ENCODE measurements around the gene STEAP1. TPM values are rescaled to one million over a fixed set of nuclear protein-coding genes. Genes with fewer than 3 reads are reported as not detected.
A peak's percentile ranks its signal among the peaks of the same experiment; 100 is the strongest.
"Not testable (repeated sequence)": the region's sequence is repeated elsewhere in the genome, so short reads cannot be mapped to it uniquely, and the experiment has no call there.

The STEAP1 gene
- total RNA-seq: 10 to 100 TPM; 19.2 to 22.0 TPM

DNA sequence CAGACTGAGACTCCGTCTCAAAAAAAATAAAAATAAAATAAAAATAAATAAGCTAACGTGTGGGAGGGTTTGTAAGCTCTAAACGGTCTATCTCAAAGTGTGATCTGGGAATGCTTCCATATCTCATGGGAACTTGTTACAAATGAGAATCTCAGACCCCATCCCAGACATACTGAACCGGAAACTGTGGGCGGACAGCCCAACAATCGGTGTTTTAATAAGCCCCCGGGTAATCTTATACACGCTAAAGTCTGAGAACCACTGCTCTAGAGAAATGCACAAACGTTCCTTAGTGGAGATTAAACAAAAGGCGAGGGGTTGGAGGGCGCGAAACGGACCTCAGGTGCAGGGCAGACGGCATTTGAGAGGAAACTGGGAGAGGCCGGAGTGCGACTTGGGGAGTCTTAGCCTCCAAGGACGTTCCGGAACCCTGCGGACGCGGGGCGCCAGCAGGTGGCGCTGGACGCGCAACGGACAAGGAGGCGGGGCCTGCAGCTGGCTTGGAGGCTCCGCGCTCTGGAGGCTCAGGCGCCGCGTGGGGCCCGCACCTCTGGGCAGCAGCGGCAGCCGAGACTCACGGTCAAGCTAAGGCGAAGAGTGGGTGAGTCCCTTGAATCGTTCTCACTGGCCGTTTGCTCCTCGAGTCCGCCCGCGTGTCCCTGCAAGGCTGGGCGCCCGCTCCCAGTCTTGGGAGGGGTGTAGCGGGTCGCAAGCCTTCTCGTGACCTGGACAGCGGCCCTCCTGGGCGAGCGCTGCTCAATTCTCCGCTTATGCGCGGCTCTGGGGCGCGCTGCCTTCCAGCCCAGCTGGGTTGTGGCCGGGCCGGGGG is at the start of gene STEAP1:
Gene STEAP1, plus strand, starts transcription at position 527 of the 829 bp plus-strand sequence. CDS start 5,320 bp downstream, outside the sequence.
- H3K9me3 ChIP-seq, H3K27me3 ChIP-seq, H3K4me1 ChIP-seq, H3K36me3 ChIP-seq: not testable (repeated sequence)
- peak within 1 kb of the TSS; percentile 43 for H3K27ac ChIP-seq
- peak within 1 kb of the TSS; percentile 44 for H3K4me3 ChIP-seq
- H3K9ac ChIP-seq (ENCODE audit: low read depth in 2 of 2, low read length in 2 of 2): peak within 1 kb of the TSS; percentile 40 to 62
- intact Hi-C loops (cut with DNase I): loop anchor here (5.0 kb wide), 1 partner anchor 118 kb away; no protein-coding TSS in a partner anchor
- TF ChIP-seq, protein P1, sequence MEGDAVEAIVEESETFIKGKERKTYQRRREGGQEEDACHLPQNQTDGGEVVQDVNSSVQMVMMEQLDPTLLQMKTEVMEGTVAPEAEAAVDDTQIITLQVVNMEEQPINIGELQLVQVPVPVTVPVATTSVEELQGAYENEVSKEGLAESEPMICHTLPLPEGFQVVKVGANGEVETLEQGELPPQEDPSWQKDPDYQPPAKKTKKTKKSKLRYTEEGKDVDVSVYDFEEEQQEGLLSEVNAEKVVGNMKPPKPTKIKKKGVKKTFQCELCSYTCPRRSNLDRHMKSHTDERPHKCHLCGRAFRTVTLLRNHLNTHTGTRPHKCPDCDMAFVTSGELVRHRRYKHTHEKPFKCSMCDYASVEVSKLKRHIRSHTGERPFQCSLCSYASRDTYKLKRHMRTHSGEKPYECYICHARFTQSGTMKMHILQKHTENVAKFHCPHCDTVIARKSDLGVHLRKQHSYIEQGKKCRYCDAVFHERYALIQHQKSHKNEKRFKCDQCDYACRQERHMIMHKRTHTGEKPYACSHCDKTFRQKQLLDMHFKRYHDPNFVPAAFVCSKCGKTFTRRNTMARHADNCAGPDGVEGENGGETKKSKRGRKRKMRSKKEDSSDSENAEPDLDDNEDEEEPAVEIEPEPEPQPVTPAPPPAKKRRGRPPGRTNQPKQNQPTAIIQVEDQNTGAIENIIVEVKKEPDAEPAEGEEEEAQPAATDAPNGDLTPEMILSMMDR (IDR thresholded peaks at IDR 0.05): peak; percentile 87
- DNase-seq: peak; percentile 97

DNA sequence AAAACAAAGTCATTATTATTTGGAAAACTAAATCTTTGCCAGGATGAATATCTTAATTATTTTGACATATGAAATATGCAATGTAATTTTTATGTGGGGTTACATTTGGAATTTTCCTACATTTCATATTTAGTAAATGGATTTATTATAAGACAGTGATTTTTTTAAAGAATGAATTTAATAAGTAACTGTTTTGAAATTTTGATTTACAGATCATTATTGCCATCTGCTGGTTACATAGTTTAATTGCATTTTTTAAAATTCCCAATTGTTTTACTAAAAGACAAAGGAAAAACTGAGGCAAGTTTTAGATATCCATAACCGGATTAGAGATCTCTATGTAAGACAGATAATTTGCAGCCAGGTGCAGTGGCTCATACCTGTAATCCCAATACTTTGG is 39.3 kb upstream of the STEAP1 start:
- H3K36me3 ChIP-seq, DNase-seq, H3K27ac ChIP-seq: not testable (repeated sequence)

DNA sequence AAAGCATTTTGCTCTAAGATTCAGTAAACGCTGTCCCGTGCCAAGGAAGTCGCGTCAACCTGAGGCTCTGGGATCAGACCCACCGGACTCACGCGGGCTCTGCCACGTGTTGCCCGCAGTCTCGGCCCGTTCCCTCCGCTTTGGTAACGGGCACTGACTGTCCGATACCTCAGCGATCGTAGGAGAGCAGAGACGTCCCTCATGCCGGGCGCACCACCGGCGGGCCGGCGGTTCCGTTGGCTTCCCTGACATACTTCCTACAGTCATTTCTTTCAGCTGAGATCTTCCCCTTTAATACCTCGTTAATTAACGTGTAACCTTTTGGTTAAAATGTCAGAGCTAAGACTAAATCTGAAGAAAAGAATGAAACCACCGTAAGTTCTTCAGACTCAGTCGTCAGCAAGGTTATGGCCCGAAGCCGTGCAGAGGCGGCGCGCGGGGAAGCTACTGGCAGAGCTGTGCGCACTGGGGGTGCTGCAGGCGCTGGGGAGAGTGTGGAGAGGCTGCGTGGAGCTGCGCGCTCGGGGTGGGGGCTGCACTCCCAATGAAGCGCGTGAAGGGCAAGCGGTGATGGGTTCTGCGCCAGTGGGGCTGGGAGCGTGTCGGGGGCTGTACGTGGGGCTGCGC is 35.6 kb upstream of the STEAP1 start:
- intact Hi-C loops (cut with DNase I); H3K9ac ChIP-seq (ENCODE audit: low read depth in 2 of 2, low read length in 2 of 2); H3K4me1 ChIP-seq; H3K36me3 ChIP-seq; H3K9me3 ChIP-seq; H3K27me3 ChIP-seq; H3K27ac ChIP-seq: not testable (repeated sequence)
- peak; percentile 23 for DNase-seq
- H3K4me3 ChIP-seq: peak overlapping the region; percentile 34

More for the DNA sequence above, 39.3 kb upstream of the STEAP1 start:
- H3K4me3 ChIP-seq; H3K4me1 ChIP-seq; H3K27me3 ChIP-seq; H3K9me3 ChIP-seq; H3K9ac ChIP-seq (ENCODE audit: low read depth in 2 of 2, low read length in 2 of 2); intact Hi-C loops (cut with DNase I): not testable (repeated sequence)

DNA sequence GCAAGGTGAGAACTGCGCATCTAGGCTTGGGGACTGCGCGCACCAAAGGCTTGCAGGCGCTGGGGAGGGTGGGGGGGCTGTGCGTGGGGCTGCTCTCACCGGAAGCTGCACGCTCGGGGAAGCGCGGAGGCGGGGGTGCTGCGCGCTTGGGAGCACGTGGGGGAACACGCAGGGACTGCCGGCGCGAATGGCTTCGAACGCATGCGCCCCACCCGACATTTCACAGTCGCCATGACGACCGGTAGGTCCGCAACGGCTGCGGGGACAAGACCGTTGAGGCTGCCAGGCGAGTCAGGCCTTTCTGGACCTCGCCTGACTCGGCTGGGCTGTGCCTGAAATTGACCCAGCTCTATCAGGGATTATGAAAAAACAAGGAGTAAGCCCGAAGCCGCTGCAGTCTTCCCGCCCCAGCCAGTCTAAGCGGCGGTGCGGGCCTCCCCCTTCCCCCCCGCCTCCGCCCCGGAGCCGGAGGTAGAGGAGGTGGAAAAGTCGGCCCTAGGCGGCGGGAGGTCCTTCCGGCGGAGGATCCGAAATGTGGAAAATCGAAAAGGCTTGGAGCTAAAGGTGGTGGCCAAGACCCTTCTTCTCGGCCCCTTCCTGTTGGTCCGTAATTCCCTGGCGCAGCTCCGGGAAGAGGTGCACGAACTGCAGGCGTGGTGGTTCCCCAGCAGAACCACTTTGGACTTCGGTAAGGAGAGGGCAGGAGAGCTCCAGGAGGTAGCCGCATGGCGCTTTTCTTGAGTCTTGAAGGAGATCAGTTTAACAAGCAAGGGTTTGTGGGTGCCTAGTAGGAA is 34.9 kb upstream of the STEAP1 start:
- TF ChIP-seq, protein P1 (IDR thresholded peaks at IDR 0.05): no peak
- Histone ChIP-seq H3K4me1 (no peaks in the 10 kb centered on the region), H3K4me3 (peak overlapping the region; percentile 34), H3K27me3 (no peaks in the 10 kb centered on the region), H3K36me3 (no peaks in the 10 kb centered on the region), H3K9ac (ENCODE audit: low read depth in 2 of 2, low read length in 2 of 2) (no peak overlapping the region), H3K9me3 (no peaks in the 10 kb centered on the region), H3K27ac (no peak overlapping the region)
- intact Hi-C loops (cut with DNase I): no loop called here
- peak; percentile 25 for DNase-seq

DNA sequence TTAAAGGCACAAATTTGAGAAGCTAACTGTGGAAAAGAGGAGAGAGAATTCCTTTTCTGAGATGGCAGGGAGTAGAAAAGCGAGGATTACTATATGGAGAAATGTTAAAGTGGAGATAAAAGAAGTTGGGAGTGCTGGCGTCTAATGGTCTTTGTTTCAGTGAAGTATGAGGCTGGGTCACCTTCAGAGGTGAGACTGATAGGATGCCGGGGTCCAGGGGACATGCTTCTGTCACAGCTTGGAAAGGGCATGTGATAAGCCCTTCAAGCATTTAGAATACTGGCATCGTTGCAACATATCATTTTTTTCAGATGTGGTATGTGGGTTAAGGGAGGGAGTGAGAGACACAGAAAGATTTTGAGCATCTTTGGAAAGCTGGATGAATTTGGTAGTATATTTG is 34.1 kb upstream of the STEAP1 start:
- H3K4me3 ChIP-seq; H3K27ac ChIP-seq; H3K27me3 ChIP-seq; H3K36me3 ChIP-seq; DNase-seq; H3K4me1 ChIP-seq; intact Hi-C loops (cut with DNase I); H3K9me3 ChIP-seq; H3K9ac ChIP-seq (ENCODE audit: low read depth in 2 of 2, low read length in 2 of 2): not testable (repeated sequence)

DNA sequence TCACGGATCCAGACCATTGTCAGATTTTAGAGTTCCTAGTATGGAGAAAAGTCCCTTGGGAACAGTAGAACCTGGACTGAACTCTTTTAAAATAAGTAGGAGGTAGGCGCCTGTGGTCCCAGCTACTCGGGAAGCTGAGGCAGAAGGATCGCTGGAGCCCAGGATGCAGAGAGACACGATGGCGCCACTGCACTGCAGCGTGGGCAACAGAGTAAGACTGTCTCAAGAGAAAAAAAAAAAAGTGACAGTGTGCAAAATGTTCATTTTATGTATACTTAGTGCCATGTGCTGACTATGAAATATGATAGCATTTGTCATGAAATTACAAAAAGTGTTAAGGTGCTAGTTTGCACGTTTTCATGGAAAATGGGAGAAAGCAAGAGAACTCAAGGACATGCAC is 22.5 kb upstream of the STEAP1 start:
- H3K9me3 ChIP-seq, DNase-seq: not testable (repeated sequence)

DNA sequence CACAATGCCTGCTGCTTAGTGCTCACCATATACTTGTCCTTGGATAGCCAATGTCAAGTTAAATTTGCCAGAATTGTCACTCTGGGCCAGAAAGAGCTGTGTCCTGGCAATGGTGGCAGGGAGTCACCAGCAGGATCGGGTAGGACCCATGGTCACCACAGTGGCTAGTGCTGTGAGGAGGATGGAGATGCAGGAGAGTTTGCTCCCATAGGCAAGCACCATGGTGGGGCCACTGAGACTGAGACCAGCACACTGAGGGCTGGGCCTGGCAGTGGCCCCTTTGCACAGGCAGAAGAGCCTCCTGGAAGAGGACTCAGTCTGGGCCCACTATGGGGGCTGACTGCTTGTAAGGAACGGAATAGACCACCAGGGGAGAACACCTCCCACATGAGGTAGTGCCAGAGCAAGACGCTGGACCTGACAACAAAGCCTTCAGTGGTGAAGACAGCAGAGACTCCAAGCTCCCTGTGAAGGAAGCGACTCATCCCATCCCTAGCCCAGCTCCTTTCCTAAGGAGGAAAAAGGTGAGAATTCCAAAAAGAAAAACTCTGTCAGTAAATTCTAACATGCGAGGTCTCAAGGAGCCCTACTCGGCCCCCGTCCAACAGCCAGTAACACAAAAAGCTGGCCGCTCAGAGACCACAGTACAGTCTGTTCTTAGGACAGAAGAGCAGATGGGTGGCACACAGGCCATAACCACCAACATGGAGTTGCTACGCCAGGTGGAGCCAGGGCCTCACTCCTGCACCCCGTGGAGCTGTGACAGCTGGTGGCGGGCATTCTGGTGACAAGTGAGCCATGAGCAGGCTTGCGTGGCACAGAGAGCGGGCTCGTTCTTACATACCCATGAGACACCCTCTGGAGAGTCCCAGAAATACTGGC is 6.9 kb upstream of the STEAP1 start:
- intact Hi-C loops (cut with DNase I): loop anchor here (5.0 kb wide), 1 partner anchor 280 kb away; no protein-coding TSS in a partner anchor
- not testable (repeated sequence) for H3K9me3 ChIP-seq; H3K27ac ChIP-seq; H3K4me3 ChIP-seq; H3K4me1 ChIP-seq; DNase-seq; H3K36me3 ChIP-seq; H3K9ac ChIP-seq (ENCODE audit: low read depth in 2 of 2, low read length in 2 of 2); H3K27me3 ChIP-seq

More for the DNA sequence above, 22.5 kb upstream of the STEAP1 start:
- H3K27ac ChIP-seq; H3K27me3 ChIP-seq; H3K9ac ChIP-seq (ENCODE audit: low read depth in 2 of 2, low read length in 2 of 2); H3K4me1 ChIP-seq; H3K36me3 ChIP-seq; H3K4me3 ChIP-seq; intact Hi-C loops (cut with DNase I): not testable (repeated sequence)

DNA sequence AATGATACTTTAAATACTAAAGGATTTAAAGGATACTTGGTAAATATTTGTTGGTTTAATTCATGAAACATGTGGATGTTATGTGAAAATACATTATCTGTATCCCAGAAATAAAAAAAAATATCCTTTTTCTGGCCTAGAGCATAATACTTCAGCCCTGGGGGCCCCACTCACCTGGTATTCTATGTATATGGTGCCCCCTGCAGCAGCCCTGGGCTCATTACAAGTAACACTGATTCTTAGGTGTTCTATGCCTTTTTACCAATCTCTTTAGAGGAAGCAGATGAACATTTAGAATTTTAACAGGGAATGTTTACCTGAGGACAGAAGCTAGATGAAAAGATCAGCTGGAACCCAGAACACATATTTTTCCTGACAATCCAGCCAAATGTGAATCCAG is 4.8 kb upstream of the STEAP1 start:
- H3K9me3 ChIP-seq; H3K4me1 ChIP-seq; H3K27me3 ChIP-seq; H3K9ac ChIP-seq (ENCODE audit: low read depth in 2 of 2, low read length in 2 of 2); H3K4me3 ChIP-seq; H3K36me3 ChIP-seq; H3K27ac ChIP-seq: not testable (repeated sequence)
- intact Hi-C loops (cut with DNase I): loop anchor here (5.0 kb wide), 1 partner anchor 278 kb away; no protein-coding TSS in a partner anchor
- DNase-seq: peak; percentile 41

DNA sequence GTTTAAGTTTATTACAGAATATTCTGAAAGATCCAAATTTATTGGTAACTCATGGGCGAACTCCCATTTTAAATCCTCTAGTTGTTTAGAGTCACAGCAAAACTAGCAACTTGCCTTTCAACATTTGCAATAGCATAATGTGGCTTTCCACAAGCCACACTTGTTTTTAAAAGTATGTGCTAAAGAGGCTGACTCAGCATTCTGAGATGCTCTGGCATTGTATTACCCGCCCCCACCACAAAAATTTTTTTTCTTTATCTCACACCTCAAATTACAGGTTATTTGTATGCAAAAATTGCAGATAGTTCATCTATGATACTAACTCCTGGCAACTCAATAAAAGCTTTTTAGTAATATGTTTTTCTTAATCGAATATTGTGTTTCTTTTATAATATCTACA is 2.4 kb upstream of the STEAP1 start:
- H3K27ac ChIP-seq; H3K4me3 ChIP-seq; H3K27me3 ChIP-seq; H3K9ac ChIP-seq (ENCODE audit: low read depth in 2 of 2, low read length in 2 of 2); H3K4me1 ChIP-seq; DNase-seq; H3K9me3 ChIP-seq; H3K36me3 ChIP-seq: not testable (repeated sequence)
- intact Hi-C loops (cut with DNase I): loop anchor here (5.0 kb wide), 1 partner anchor 120 kb away; no protein-coding TSS in a partner anchor
